HCT116 (cell line): ENCODE measurements around the gene CD44.

Experiments used
- ATF3 ChIP-seq: IDR thresholded peaks from 2 replicates; pipeline ENCODE4 v1.6.1; 2012
- CTCF ChIP-seq, 3 experiments: fragments of 200-600 bp in 1 of 3; sonication (generic) in 1 of 3; IDR thresholded peaks in 2 of 3; conservative IDR thresholded peaks in 1 of 3; 2 replicates each; pipeline ENCODE4 v1.5.1; 2012 to 2017; ENCODE audit warnings: low read depth in 2 of 3, low read length in 2 of 3, antibody characterized with exemption in 1 of 3, borderline replicate concordance in 1 of 3, control low read depth in 1 of 3, mild to moderate bottlenecking in 1 of 3, mixed read lengths in 1 of 3, mixed run types in 1 of 3, moderate library complexity in 1 of 3; ENCODE audit not compliant: insufficient read depth in 1 of 3
- ELF1 ChIP-seq: IDR thresholded peaks from 2 replicates; pipeline ENCODE4 v1.6.1; 2012; ENCODE audit warnings: low read depth, borderline replicate concordance
- EZH2 ChIP-seq: fragments of 200-600 bp; sonication (generic); IDR thresholded peaks from 2 replicates; pipeline ENCODE4 v1.6.1; 2017; ENCODE audit warnings: antibody characterized with exemption, mixed run types
- JUND ChIP-seq: IDR thresholded peaks from 2 replicates; pipeline ENCODE4 v1.6.1; 2012
- POLR2A ChIP-seq: IDR thresholded peaks from 2 replicates; pipeline ENCODE4 v1.7.0; 2011; ENCODE audit warnings: borderline replicate concordance; ENCODE audit not compliant: insufficient read depth, insufficient read length; ENCODE audit errors: extremely low read depth
- POLR2AphosphoS5 ChIP-seq: IDR thresholded peaks from 2 replicates; pipeline ENCODE4 v1.6.1; 2011; ENCODE audit warnings: mild to moderate bottlenecking, low read depth, low read length, moderate library complexity
- REST ChIP-seq: IDR thresholded peaks from 2 replicates; pipeline ENCODE4 v1.6.1; 2012; ENCODE audit warnings: low read depth
- YY1 ChIP-seq: IDR thresholded peaks from 2 replicates; pipeline ENCODE4 v1.6.1; 2011; ENCODE audit warnings: low read length, low read depth, moderate library complexity, mild to moderate bottlenecking; ENCODE audit not compliant: insufficient replicate concordance; ENCODE audit errors: extremely low read depth
- ZNF274 ChIP-seq: fragments of 200-500 bp; sonication (Bioruptor generic); IDR thresholded peaks from 2 replicates; pipeline ENCODE4 v1.6.1; 2014; ENCODE audit warnings: mild to moderate bottlenecking, low read depth, low read length, inconsistent platforms

- TF ChIP-seq CTCF (IDR thresholded peaks at IDR 0.05 in 2 of 3, conservative IDR thresholded peaks at IDR 0.05 in 1 of 3; ENCODE audit: borderline replicate concordance in 1 of 3, insufficient read depth in 1 of 3, low read depth in 2 of 3, low read length in 2 of 3): no peak
- no peak for TF ChIP-seq REST
- TF ChIP-seq POLR2A: no peak
- no peak for TF ChIP-seq ELF1
- no peak for TF ChIP-seq ZNF274
- no peak for TF ChIP-seq POLR2AphosphoS5
- TF ChIP-seq YY1: no peak
- TF ChIP-seq EZH2: no peak
- no peak for TF ChIP-seq JUND
- no peak for TF ChIP-seq ATF3
Measured at GRCh38 chr11:35151683-35152280, 12.8 kb downstream of the CD44 start.
